ENCODE measurements around the gene SIX3.
A peak's percentile ranks its signal among the peaks of the same experiment; 100 is the strongest.

SIX3 gene

DNA sequence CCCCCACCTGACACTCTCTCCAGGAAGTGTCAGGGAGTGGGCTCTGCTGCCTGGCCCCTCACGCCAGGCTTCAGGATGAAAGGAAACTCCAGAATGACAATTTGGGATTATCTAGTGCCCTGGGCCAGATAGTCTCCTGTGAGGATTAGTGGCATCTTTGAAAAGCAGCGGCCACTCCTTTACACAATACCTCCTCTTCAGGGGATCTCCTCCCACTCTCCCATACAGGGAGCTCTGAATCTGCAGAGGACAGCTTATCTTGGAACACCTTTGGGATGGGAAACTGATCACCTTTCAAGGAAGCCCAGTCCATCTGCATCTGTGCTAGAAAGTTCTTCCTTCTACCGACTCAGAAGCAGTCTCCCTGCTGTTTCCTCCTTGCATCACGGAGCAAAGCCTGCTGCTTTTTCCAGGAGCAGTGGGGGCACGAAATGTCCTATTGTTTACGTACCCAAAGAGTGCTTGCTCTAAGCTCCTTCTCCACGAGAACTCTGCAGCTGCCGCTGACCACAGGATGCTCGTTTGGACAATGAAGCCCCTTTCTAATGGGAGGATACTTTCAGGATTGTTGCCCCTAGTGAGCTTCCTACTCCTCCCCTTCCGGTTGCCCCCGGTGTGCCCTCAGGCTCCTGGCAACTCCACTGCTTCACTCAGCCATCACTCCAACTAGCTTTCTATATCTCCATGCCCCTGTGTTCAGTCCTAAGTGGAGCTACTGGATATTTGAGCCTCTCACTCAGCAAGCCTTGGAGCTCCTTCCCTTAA is 31.5 kb downstream of the SIX3 start:
- TF ChIP-seq CTCF (IDR thresholded peaks at IDR 0.05; ENCODE audit: low read depth, low read length) (no peak), EZH2phosphoT487 (IDR thresholded peaks at IDR 0.05; ENCODE audit: low read depth) (no peak)
- no peak overlapping the region for H3K27ac ChIP-seq (ENCODE audit: low read length)

DNA sequence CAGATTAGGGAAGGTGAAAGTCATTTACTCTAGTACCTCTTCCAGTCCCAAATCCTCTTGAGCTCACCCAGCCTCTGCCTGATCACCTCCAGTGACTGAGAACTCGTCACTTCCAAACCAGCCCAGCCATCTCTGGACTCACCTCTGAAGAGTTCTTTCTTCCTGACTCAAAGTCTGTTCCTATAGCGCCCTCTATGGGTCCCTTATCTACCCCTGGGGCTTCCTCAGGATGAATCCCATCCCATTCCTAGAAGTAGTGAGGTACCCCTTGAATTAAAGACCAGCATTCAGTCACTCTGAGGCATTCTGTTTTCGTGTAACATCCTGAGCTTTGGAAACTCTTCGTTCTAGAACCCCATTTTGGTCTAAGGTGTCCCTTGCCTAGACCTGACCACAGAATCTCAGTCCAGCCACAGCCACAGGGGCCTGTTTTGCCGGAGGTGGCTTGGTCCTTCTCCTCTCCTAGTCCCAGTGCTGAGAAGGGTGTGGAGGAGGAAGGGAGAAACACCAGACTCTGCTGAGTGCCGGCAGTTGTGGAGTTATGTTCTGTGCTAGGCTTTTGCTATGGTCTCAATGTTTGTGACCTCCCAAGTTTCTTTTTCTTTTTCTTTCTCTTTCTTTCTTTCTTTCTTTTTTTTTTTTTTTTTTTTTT is 32.7 kb downstream of the SIX3 start:
- no peak overlapping the region for H3K4me3 ChIP-seq (ENCODE audit: low read length)
- H2AFZ ChIP-seq (ENCODE audit: low read depth, low read length), result peak overlapping the region; percentile 55; the same call in 1 of the 2 replicates
- peak; percentile 89 for TF ChIP-seq CTCF (IDR thresholded peaks at IDR 0.05; ENCODE audit: low read depth, low read length)
- no peak for TF ChIP-seq EZH2phosphoT487 (IDR thresholded peaks at IDR 0.05; ENCODE audit: low read depth)
- H3K4me1 ChIP-seq (ENCODE audit: low read length), result peaks cover 8% of the 10 kb centered on the region
- H3K9ac ChIP-seq (ENCODE audit: low read length), result no peak overlapping the region
- no peaks in the 10 kb centered on the region for H3K36me3 ChIP-seq (replicated peaks; ENCODE audit: low read depth, low read length)
- no peaks in the 10 kb centered on the region for H3K9me3 ChIP-seq (ENCODE audit: insufficient read depth, low read length)
- H3K4me2 ChIP-seq (ENCODE audit: low read length), result peak overlapping the region; percentile 73
- no peaks in the 10 kb centered on the region for H3K27me3 ChIP-seq (ENCODE audit: low read depth, low read length)
- H4K20me1 ChIP-seq (ENCODE audit: insufficient read depth, low read length), result no peaks in the 10 kb centered on the region
- no peaks in the 10 kb centered on the region for H3K79me2 ChIP-seq (ENCODE audit: low read length)
- H3K27ac ChIP-seq (ENCODE audit: low read length), result no peak overlapping the region

More for the DNA sequence above, 31.5 kb downstream of the SIX3 start:
- H4K20me1 ChIP-seq (ENCODE audit: insufficient read depth, low read length), result no peaks in the 10 kb centered on the region
- peak overlapping the region; percentile 73 for H3K4me2 ChIP-seq (ENCODE audit: low read length)
- peak overlapping the region; percentile 94 for H2AFZ ChIP-seq (ENCODE audit: low read depth, low read length)
- H3K79me2 ChIP-seq (ENCODE audit: low read length), result no peaks in the 10 kb centered on the region
- H3K9me3 ChIP-seq (ENCODE audit: insufficient read depth, low read length), result no peaks in the 10 kb centered on the region
- H3K36me3 ChIP-seq (replicated peaks; ENCODE audit: low read depth, low read length), result no peaks in the 10 kb centered on the region
- H3K9ac ChIP-seq (ENCODE audit: low read length), result peak overlapping the region; percentile 30; the same call in 1 of the 2 replicates
- H3K4me1 ChIP-seq (ENCODE audit: low read length), result peaks cover 8% of the 10 kb centered on the region
- peak overlapping the region; percentile 71 for H3K4me3 ChIP-seq (ENCODE audit: low read length)
- H3K27me3 ChIP-seq (ENCODE audit: low read depth, low read length), result no peaks in the 10 kb centered on the region

- Histone ChIP-seq H3K36me3 (replicated peaks; ENCODE audit: low read depth, low read length) (no peaks in the 10 kb centered on the region), H4K20me1 (ENCODE audit: insufficient read depth, low read length) (no peaks in the 10 kb centered on the region), H3K79me2 (ENCODE audit: low read length) (no peaks in the 10 kb centered on the region), H3K27me3 (ENCODE audit: low read depth, low read length) (0 out of 2 replicates have a peak, but pooled peaks cover 3% of the 10 kb centered on the region), H2AFZ (ENCODE audit: low read depth, low read length) (peak overlapping the region; percentile 87), H3K27ac (ENCODE audit: low read length) (no peak overlapping the region), H3K4me2 (ENCODE audit: low read length) (peak overlapping the region; percentile 76), H3K9me3 (ENCODE audit: insufficient read depth, low read length) (no peaks in the 10 kb centered on the region), H3K4me3 (ENCODE audit: low read length) (peak overlapping the region; percentile 77), H3K9ac (ENCODE audit: low read length) (peak overlapping the region; percentile 70), H3K4me1 (ENCODE audit: low read length) (peaks cover 8% of the 10 kb centered on the region)
- TF ChIP-seq EZH2phosphoT487 (IDR thresholded peaks at IDR 0.05; ENCODE audit: low read depth) (no peak), CTCF (IDR thresholded peaks at IDR 0.05; ENCODE audit: low read depth, low read length) (no peak)
Measured at GRCh38 chr2:44975571-44976450, 34.3 kb downstream of the SIX3 start.

All from OCI-LY3 (cell line).